GM19239 (cell line): ENCODE results near the gene RALGAPA2.

Experiments
- DNase-seq: peaks from one replicate; pipeline ENCODE4 v3.0.0; 2011; ENCODE audit warnings: low spot score; ENCODE audit not compliant: insufficient read length
- FAIRE-seq: peaks from 2 replicates; lab custom pipeline; 2011; peaks lifted over from hg19 to GRCh38; lab: Jason Lieb, UNC

The RALGAPA2 gene

GRCh38 chr20:20398123-20398522 is 314.3 kb downstream of the RALGAPA2 start:
- DNase-seq, result no peak
- FAIRE-seq, result no peak

GRCh38 chr20:20396794-20397193 is 315.6 kb downstream of the RALGAPA2 start:
- DNase-seq (no peak), FAIRE-seq (no peak)

- DNase-seq, result no peak
- no peak for FAIRE-seq
These were observed 316.4 kb downstream of the RALGAPA2 start for GRCh38 chr20:20395903-20396568.

GRCh38 chr20:20395087-20395486 is 317.4 kb downstream of the RALGAPA2 start:
- DNase-seq (no peak), FAIRE-seq (no peak)

GRCh38 chr20:20393207-20394120 is 319.0 kb downstream of the RALGAPA2 start:
- no peak for DNase-seq
- FAIRE-seq, result no peak

- DNase-seq (no peak), FAIRE-seq (no peak)
These were observed 320.7 kb downstream of the RALGAPA2 start for GRCh38 chr20:20391766-20392165.

- FAIRE-seq (no peak), DNase-seq (no peak)
These were observed 321.3 kb downstream of the RALGAPA2 start for GRCh38 chr20:20391115-20391514.

- DNase-seq (no peak), FAIRE-seq (no peak)
These were observed 322.1 kb downstream of the RALGAPA2 start for GRCh38 chr20:20390393-20390792.

GRCh38 chr20:20386192-20386591 is 326.3 kb downstream of the RALGAPA2 start:
- DNase-seq (no peak), FAIRE-seq (no peak)

GRCh38 chr20:20375862-20376261 is 336.6 kb downstream of the RALGAPA2 start:
- DNase-seq (no peak), FAIRE-seq (no peak)

- DNase-seq (no peak), FAIRE-seq (no peak)
These were observed 339.3 kb downstream of the RALGAPA2 start for GRCh38 chr20:20373091-20373571.

GRCh38 chr20:20371681-20372080 is 340.8 kb downstream of the RALGAPA2 start:
- DNase-seq (no peak), FAIRE-seq (no peak)

GRCh38 chr20:20371083-20371482 is 341.4 kb downstream of the RALGAPA2 start:
- no peak for DNase-seq
- no peak for FAIRE-seq

- FAIRE-seq (peak; percentile 28), DNase-seq (no peak)
These were observed 342.3 kb downstream of the RALGAPA2 start for GRCh38 chr20:20370094-20370575.

- DNase-seq (no peak), FAIRE-seq (peak; percentile 18)
These were observed 343.0 kb downstream of the RALGAPA2 start for GRCh38 chr20:20369250-20370093.

- no peak for DNase-seq
- FAIRE-seq, result no peak
These were observed 343.8 kb downstream of the RALGAPA2 start for GRCh38 chr20:20368418-20369249.

- FAIRE-seq (no peak), DNase-seq (peak; percentile 46)
These were observed 344.6 kb downstream of the RALGAPA2 start, which contains the start of gene INSM1 for GRCh38 chr20:20367575-20368417. Gene INSM1, plus strand, starts transcription at chr20:20368104. Its CDS starts 164 bp downstream, at chr20:20368268.

GRCh38 chr20:20366876-20367574 is 345.4 kb downstream of the RALGAPA2 start:
- DNase-seq, result no peak
- no peak for FAIRE-seq
